Daoy (cell line): ENCODE data around the gene ESYT2. TPM values are rescaled to one million over a fixed set of nuclear protein-coding genes. Genes with fewer than 3 reads are reported as not detected.

Experiments
- DNase-seq: peaks from one replicate; pipeline ENCODE4 v3.0.0-alpha.2; 2015; ENCODE audit warnings: low read depth
- total RNA-seq: library from RNA; depleted of rRNA; stranded (reverse); fragments of >200 nt; shearing (Covaris generic); gene quantifications from 2 replicates; pipeline ENCODE4 v1.2.3, GENCODE V29; 2014

Gene ESYT2
- total RNA-seq, 1 experiment from 2014 or later = 60.4 TPM

DNA sequence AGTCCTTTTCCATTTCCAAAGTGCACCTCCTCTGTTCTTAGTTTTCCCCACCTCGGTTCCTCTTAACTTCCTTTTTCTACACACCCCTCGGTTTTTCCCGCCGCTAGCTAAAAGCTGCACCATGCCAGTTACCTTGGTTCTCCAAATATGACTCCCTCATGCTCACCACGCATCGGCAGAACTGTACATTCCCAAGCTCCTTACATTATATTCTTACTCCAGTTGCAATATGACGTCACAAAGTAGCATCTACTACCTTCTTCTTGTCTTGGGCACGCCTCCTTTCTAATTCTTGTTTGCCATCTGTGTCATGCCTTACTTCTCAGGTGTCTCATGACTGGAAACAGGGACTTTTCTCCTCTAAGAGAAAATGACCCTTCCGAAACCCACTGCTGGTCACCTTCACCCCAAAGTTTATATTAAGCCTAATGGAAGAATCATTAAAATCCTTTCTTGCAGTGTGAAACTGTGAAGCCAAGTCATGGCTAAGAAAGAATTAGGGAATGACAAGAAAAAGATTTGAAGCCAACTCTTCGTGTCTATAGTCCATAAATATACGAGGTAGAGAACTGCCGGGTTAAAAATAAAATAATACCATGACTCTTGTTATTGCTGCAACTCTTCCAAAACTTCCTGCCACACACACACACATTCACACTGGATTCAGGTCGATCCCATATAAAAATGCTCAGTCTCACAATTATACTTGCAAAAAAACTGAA, 1.7 kb downstream of the ESYT2 start:
- no peak for DNase-seq

DNA sequence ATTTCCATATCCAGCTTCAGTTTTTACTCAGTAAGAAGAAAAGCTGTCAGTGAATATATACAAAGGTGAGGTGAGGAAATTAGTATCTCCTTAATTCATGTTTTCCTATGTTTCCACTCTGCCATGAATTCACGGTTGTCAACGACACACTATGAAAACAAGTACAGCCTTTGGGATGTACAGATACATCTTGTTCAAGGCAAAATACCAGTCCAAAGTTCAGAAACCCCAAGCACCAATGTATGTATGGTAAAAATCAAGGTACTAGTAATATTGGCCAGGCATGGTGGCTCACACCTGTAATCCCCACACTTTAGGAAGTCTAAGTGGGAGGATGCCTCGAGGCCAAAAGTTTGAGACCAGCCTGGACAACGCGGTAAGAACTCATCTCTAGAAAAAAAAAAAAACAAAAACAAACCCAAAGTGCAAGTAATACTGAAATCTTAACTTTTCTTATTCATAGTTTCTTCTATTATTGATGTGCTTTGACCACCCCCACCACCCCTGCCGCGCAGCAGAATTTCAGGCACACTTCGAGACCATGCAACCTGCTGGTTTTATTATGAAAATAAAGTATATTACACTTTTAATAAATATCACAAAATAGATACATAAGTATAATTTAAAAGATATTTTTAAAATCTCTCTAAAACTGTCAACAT, 3.5 kb downstream of the ESYT2 start:
- DNase-seq = no peak

DNA sequence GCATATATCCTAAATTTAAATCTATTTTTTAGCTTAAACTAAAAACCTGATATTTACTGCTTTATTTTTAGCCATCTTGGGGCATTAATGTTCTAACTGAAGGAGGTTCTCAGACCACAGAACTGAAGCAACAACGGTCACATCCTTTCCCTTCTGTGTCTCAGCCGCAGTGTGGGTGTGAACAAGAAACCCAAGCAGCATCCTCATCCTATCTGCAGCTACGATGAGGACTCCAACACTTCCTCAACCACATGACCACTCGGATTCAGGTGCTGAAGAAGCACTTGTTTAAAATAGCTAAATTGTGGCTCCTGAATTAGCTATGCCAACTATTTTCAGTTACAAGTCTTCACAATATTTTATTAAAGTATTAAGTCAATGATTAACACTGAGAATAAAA, 5.3 kb downstream of the ESYT2 start:
- no peak for DNase-seq

DNA sequence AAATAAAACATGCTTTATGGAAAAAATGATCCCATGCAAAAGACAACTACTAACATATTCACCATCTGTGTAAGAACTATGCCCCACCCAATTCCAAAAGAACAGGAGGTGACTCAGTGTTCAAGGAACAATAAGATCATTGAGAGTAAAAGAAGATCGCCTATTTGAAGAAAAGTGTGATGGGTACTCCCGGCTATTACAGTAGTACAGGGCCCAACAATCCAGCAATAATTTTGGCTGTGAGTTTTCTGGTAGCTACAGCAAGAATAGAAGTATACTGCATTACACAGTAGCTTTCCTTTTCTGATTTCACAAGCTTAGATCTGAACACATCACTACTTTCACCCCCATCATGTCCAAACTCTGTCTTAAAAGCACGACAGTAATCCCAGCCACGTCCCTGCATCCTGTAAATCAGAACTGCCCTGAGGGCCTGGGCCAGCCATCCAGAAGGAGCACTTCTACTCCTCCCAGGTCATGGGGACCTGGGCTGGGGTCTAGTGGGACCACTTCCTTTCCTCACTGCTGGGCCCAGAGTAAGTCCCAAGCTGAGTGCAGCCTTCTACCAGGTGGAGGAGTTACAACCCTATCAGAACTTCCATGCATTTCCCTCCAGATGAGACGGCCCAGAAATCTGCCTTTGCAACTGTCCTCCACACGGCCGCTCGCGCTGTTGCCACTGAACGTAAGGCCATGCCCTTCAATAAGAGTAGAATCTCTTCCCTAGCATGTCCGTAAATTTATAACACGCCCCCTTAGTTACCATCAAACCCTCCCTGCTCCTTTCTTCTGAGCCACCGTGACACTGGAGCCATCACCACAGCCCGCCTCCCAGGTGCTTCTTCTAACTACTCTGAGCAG, 7.9 kb downstream of the ESYT2 start:
- DNase-seq = peak; percentile 76

DNA sequence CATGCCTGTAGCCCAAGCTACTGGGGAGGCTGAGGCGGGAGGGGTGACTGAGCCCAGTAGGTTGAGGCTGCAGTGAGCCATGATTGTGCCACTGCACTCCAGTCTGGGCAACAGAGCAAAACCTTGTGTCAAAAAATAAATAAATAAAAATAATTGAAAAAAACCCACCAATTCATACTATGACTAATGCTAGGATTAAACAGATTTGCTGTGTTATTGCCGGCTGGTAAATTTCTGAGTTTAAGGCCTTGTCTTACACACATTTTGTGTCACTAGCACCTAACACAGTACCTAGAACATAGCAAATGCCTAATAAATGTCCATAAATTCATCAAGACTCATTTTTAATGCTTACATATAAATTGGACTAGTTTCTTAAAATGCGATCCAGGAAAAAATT, 8.7 kb downstream of the ESYT2 start:
- peak; percentile 23 for DNase-seq

DNA sequence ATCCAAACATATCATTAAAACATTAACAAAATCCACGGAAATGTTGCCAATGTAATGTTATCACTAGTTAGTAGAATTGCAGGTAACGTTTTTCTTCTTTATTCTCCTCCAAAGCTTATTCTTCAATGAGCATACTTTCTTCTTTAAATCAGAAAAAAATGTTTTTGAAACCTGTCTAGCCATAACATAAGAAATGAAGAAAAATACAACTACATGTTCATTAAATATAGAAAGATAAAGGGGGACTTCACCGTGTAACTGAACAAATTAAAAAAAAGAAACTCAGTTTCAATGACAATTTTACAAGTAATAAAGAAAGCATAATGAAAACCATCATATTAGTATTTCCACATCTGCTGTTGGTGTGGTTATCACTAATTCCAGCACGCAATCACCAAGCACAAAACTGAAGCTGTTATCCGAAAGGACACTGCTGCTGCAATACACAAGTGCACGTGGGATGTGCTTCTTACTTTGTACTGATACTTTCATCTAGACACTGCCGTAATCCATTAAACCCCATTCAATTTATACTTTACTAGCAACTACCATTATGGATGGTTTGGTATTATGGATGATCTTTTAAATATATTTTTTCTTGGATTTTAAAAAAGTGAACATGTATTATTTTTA, 9.6 kb downstream of the ESYT2 start:
- peak; percentile 23 for DNase-seq

DNA sequence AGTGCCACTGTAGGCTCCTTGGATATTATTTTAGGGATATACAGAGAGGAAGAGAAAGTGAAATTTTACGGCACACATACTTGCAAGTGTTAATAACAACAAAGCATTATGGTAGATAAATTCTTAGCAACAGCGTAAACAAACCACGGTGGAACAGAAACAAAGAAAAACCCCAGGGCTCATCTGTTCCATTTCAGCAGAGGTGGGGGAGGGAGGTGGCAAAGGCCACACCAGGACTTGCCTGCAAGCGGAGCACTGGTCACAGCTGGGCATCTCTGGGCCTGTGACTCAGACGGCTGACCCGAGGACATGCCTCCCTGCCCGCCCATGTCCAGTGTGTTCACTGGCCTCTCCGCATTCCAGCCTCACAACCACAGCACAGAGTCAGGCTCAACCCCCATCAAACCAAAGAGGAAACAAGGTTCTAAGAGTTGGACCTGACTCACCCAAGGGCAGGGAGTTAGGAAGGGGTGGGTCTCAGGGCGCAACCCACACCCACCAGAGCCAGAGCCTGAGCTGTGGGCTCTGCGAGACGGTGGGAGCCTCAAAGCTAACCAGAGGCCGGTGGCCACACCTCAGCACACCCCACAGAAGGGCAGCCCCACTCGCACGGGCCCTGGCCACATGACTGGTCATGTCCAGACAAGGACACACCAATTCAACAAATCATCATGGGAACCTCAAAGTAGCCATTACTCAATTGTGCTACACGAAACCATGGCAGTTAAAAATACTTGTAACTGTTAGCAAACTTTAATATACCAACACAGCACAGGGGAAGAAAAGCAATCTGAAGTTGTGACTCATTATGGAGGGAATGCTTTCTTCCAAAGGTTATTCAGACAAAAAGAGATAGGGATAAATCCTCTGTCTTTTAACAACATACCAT, 10.7 kb downstream of the ESYT2 start:
- peak; percentile 96 for DNase-seq

DNA sequence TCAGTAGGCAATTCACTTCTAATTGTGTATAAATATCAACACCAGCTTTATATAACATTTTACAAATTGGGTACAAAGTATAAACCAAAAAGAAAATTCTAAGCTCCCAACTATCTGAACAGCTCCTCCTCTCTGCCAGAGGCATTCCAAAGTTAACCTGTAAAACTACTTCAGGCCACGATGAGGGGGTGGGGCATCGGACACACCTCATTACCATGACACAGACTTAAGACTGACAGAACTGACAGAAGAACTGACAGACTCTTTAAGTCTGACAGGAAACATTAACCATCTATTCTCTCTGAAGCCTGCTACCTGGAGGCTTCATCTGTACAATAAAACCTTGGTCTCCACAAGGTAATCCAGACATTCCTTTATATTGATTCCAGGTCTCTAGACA, 12.3 kb downstream of the ESYT2 start:
- no peak for DNase-seq

DNA sequence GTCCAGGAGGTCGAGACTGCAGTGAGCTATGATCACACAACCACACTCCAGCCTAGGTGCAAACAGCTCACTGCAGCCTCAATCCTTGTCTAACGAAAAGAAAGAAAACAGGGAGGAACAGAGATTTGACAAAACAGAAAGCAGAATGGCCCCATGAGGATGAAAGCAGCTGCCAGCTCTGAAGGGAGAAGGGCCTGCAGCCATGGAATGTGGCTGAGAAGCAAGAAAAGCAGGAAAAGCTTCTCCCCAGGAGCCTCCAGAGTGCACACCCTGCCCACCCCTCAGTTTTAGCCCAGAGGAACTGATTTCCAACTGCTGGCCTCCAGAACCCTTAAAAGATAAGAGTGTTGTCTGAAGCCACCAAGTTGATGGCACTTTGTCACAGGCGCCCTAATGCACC, 13.0 kb downstream of the ESYT2 start:
- no peak for DNase-seq

DNA sequence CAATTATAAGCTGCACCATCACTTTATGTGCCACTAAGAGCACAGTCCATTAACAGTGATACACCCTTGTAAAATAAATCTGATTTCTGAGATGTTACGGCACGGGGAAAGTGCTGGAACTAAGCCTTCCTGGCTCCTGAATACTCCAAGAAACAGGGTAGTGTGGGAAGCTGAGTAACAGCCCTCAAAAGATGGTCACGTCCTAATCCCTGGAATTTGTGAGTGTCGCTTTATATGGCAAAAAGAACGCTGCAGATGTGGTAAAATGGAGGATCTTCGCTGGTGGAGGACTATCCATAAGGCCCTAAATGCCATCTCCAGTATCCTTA, 13.5 kb downstream of the ESYT2 start:
- no peak for DNase-seq

DNA sequence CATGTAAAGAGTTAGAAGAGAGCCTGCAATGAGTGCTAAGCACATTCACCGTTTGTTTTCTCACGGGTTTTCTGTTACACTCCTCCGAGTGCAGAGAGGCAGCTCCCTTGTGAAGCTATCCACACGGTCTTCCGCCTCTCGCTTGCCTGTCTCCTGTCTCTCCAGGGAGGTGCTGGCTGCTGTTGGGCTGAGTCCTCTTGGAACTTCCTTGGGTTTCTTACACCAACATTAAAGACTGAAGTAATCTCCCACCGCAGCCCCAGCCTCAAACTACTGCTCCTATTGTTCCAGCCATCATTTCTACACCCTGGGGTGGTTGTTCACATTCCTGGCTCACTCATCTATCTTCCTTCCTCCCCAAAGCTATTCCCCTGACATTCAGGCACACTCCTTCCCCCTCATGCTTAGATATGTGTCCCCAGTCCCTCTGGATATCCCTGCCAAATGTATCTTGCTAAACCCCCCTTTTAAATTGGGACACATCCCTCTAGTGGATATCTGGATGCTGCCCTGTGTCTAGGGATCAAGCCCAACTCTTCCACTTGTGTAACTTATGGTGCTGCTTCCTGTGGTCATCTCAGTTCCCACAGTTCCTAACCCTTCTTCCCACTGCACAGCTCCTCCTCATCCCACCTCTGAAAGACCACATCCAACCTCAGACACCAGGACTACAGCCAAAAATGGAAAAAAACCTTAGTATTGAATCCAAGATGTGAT, 14.1 kb downstream of the ESYT2 start:
- DNase-seq = no peak

DNA sequence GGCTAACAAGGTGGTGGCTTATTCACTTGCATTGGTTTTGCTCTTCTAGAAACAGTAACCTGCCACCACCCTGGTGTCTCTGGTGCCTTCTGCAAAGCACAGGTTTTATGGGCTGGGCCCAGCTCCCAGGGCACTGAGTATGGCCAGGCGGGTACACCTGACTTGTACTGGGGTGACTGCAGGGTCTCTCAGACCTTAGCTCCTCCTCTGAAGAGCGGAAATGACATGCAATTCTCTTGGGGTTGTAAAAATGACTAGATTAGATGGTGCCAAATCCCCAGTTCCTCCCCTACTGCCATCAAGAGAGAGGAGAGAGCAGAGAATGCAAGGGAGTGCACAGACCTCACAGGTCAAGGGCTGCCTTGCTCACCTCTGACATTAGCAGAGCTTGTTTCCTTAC, 14.7 kb downstream of the ESYT2 start:
- DNase-seq = no peak

DNA sequence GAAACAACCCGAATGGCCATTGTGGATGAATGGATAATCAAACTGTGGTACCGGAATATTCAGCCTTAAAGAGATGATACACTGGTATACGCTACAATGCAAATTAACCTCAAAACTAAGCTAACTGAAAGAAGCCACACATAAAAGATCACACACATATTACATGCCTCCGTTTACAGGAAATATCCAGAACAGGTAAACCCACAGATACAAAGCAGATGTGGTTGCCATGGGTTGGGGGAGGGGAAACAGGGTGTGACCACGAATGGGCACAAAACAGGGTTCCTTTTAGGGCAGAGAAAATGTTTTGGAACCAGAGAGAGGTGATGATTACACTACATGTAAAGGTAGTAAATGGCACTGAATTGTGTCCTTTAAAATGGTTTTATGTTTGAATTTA, 16.6 kb downstream of the ESYT2 start:
- no peak for DNase-seq

DNA sequence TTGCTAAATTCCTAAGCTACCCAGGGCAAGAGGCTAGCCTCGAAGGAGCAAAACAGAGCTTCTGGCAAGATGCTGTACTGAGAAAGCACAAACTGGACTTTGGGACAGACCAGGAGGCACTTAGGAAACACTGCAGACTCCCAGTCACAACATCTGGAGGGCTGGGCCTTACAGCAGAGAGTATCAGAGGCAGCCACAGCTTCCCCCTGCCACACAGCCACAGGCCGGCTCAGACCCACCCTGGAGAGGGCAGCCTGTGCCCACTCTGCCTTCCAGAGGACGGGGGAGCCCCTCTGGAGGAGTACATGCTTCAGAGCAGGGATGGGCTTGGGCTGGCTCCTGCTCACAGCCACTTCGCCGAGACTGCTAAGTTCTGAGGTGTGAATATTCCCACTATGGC, 17.4 kb downstream of the ESYT2 start:
- DNase-seq = no peak

DNA sequence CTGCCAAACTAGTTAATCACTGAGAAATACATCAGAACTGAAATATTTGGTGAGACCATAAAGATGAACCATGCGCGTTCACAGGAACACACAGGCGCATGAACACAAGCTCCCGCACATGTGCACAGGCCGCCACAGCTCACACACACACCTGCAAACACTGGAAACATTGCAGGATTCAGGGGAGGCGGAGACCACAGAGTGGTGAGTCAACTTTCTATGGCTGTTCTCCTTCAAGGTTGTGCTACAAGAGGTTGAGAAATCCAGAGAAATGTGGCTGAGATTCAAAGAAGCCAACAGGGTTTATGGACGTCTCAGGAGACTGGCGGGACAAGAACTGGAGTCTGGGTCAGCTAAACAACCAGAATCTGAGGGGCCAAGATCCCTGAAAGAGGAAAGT, 17.8 kb downstream of the ESYT2 start:
- DNase-seq = peak; percentile 54

DNA sequence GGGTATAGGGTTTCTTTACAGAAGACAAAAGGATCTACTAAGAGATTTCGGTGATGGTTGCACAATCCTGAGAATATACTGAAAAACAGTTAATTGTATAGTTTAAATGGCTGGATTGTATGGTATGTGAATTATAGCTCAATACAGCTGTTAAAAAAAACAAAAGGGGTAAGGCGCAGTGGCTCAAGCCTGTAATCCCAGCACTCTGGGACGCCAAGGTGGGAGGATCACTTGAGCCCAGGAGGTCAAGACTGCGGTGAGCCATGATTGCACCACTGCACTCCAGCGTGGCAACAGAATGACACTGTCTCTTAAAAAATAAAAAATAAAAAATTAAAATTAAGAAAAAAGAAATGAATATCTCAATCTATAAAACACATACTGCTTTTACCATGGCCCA, 18.5 kb downstream of the ESYT2 start:
- no peak for DNase-seq

DNA sequence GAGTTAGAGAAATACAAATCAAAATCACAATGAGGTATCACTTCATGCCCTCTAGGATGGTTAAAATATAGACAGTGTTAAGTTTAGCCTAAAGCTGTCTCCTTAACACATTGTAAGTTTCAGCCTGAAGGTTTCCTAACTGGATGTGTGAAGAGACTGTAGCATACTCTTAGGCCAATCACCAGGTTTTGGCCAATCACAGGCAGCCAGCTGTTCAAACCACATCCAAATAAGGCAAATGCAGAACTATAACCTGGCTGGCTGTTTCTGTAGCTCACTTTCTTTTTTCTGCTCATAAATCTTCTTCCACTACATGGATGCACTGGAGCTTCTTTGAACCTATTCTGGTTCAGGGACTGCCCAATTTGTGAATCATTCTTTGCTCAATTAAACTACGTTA, 19.7 kb downstream of the ESYT2 start:
- DNase-seq = no peak

DNA sequence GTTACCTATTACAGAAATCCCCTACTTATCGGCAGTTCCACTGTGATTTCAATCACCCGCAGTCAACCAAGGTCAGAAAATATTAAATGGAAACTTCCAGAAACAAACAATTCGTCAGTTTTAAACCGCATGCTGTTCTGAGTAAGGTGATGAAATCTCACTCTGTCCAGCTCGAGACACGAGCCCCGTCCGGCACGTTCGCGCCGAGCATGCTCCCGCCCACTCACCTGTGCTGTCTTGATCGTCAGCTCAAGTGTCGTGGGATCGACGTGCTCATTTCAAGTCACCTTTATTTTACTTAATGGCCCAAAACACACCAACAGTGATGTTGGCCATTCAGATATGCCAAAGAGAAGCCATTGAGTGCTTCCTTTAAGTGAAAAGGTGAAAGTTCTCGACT, 21.2 kb downstream of the ESYT2 start:
- no peak for DNase-seq

DNA sequence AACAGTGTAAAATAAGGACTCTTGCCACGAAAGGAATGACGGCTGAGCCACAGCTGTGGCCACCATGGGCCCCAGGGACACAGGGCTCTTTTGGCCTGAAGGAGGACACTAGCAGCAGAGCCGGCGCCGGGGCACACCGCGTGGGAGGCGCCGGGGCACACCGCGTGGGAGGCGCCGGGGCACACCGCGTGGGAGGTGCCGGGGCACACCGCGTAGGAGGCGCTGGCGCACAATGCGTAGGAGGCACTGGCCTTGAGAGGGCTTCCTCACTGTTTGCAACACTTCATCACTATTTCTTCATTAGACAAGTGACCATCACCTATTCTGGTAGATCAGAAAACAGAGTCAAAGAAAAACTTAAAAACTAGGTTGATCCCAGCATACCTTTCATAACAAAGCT, 23.4 kb downstream of the ESYT2 start:
- DNase-seq = no peak

DNA sequence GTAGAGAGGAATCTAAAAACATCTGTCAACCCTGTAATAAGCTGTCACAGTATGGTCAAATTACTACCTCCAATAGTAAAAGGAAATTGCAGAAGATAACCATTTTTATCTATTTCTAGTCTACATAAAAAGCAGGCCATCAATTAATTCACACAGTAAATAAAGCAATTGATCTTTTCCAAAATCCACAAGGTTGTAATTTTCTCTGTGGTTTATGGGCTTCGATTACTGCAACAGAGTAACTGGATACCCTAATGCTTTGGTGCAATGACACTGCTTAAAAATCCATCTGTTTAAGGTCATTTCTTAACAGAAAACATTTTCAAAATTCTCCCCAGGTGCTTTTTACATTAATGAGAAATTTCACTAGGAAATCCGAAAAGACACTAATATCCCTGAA, 23.9 kb downstream of the ESYT2 start:
- DNase-seq = no peak

DNA sequence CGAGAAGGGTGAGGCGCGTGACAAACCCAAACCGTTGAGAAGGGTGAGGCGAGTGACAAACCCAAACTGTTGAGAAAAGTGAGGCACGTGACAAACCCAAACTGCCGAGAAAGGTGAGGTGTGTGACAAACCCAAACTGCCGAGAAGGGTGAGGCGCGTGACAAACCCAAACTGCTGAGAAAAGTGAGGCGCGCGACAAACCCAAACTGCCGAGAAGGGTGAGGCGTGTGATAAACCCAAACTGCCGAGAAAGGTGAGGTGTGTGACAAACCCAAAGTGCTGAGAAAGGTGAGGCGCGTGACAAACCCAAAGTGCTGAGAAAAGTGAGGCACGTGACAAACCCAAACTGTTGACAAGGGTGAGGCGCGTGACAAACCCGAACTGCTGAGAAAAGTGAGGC, 25.0 kb downstream of the ESYT2 start:
- DNase-seq = no peak
